ENCODE data around the gene LRRK1. TPM values are rescaled to one million over a fixed set of nuclear protein-coding genes. Genes with fewer than 3 reads are reported as not detected.

The LRRK1 gene
- total and polyA plus RNA-seq, 2 of the 13 experiments (the other 11 are each of a cell fraction or from before 2014, with no cell fraction given), result 0.13 to 1.2 TPM

- H3K9ac ChIP-seq (ENCODE audit: insufficient read depth, low read depth, low read length), result no peak overlapping the region
- H3K27me3 ChIP-seq (ENCODE audit: control insufficient read depth in 1 of 2, insufficient read depth in 2 of 2, low read length in 2 of 2), result no peaks in the 10 kb centered on the region
- in situ Hi-C loops (cut with HindIII; ENCODE audit: extremely low pct_ligation_motif_present, low pct_unique_long_range_greater_than_20kb), result no loop called here
- FAIRE-seq, result no peak
- peaks cover 36% of the 10 kb centered on the region for H3K4me1 ChIP-seq (ENCODE audit: insufficient read depth, low read length)
- BruUV-seq (replicated peaks), result no TSS peak
- no peaks in the 10 kb centered on the region for H3K9me3 ChIP-seq (ENCODE audit: low read length)
- ATAC-seq, result no peak
- no peaks in the 10 kb centered on the region for H4K20me1 ChIP-seq (ENCODE audit: insufficient read depth, low read length)
- no peak overlapping the region for H2AFZ ChIP-seq (ENCODE audit: low read length)
- intact Hi-C loops (cut with micrococcal nuclease; ENCODE audit: unreplicated experiment), result no loop called here
- no peak for TF ChIP-seq NPAS2 (CRISPR knock-in tag; IDR thresholded peaks at IDR 0.05; ENCODE audit: borderline replicate concordance)
- no peak for TF ChIP-seq ZBTB7A (CRISPR knock-in tag; IDR thresholded peaks at IDR 0.05)
- no peak for TF ChIP-seq TOE1 (CRISPR knock-in tag; IDR thresholded peaks at IDR 0.05)
- no peak for TF ChIP-seq HCFC1 (IDR thresholded peaks at IDR 0.05; ENCODE audit: low read depth, low read length)
- no peak for TF ChIP-seq ZFX (CRISPR knock-in tag; IDR thresholded peaks at IDR 0.05; ENCODE audit: low read depth)
- no peak for TF ChIP-seq SRSF1 (optimal IDR thresholded peaks at IDR 0.05; ENCODE audit: low read depth, low read length)
- H3K36me3 ChIP-seq (replicated peaks in 1 of 2; ENCODE audit: control insufficient read depth in 1 of 2, insufficient read depth in 2 of 2, low read length in 2 of 2), result peaks cover 0 to 1% of the 10 kb centered on the region in 2 experiments; a peak in 1 of 5 replicates
- WGBS (ENCODE audit: low lambda C conversion rate), result 81% methylated on average over 2 of the region's 2 CpGs
- POLR2A ChIA-PET, result no interaction called here
- no peak overlapping the region for H3K27ac ChIP-seq (ENCODE audit: extremely low read length, insufficient read depth, low read length)
- no peak for DNase-seq (ENCODE audit: low spot score)
- CTCF ChIA-PET (ENCODE audit: low intra/inter-chr PET ratio, low total read pairs), result no interaction called here
- H3K4me3 ChIP-seq (replicated peaks in 1 of 3; ENCODE audit: insufficient read depth in 1 of 3, low read depth in 2 of 3, low read length in 3 of 3), result no peak overlapping the region
- no peak overlapping the region for H3K4me2 ChIP-seq (ENCODE audit: low read depth, low read length)
- H3K79me2 ChIP-seq (ENCODE audit: insufficient read depth, low read length), result no peaks in the 10 kb centered on the region
These were observed 136.3 kb downstream of the LRRK1 start for GRCh38 chr15:101055411-101055810.

GRCh38 chr15:101056366-101057334 is 137.5 kb downstream of the LRRK1 start:
- in situ Hi-C loops (cut with HindIII; ENCODE audit: extremely low pct_ligation_motif_present, low pct_unique_long_range_greater_than_20kb) (no loop called here), intact Hi-C loops (cut with micrococcal nuclease; ENCODE audit: unreplicated experiment) (no loop called here)
- WGBS (ENCODE audit: low lambda C conversion rate), result 60% methylated on average over 15 of the region's 15 CpGs
- H4K20me1 ChIP-seq (ENCODE audit: insufficient read depth, low read length), result no peaks in the 10 kb centered on the region
- H3K27ac ChIP-seq (ENCODE audit: extremely low read length, insufficient read depth, low read length), result no peak overlapping the region
- FAIRE-seq, result no peak
- no peaks in the 10 kb centered on the region for H3K79me2 ChIP-seq (ENCODE audit: insufficient read depth, low read length)
- no TSS peak for BruUV-seq (replicated peaks)
- H3K36me3 ChIP-seq (replicated peaks in 1 of 2; ENCODE audit: control insufficient read depth in 1 of 2, insufficient read depth in 2 of 2, low read length in 2 of 2), result peaks cover 0 to 1% of the 10 kb centered on the region in 2 experiments; a peak in 1 of 5 replicates
- DNase-seq (ENCODE audit: low spot score), result peak; percentile 80
- no peak overlapping the region for H3K4me3 ChIP-seq (replicated peaks in 1 of 3; ENCODE audit: insufficient read depth in 1 of 3, low read depth in 2 of 3, low read length in 3 of 3)
- H2AFZ ChIP-seq (ENCODE audit: low read length), result no peak overlapping the region
- H3K27me3 ChIP-seq (ENCODE audit: control insufficient read depth in 1 of 2, insufficient read depth in 2 of 2, low read length in 2 of 2), result no peaks in the 10 kb centered on the region
- ChIA-PET POLR2A (no interaction called here), CTCF (ENCODE audit: low intra/inter-chr PET ratio, low total read pairs) (no interaction called here)
- ATAC-seq, result peak; percentile 50
- H3K9me3 ChIP-seq (ENCODE audit: low read length), result no peaks in the 10 kb centered on the region
- no peak overlapping the region for H3K9ac ChIP-seq (ENCODE audit: insufficient read depth, low read depth, low read length)
- H3K4me2 ChIP-seq (ENCODE audit: low read depth, low read length), result no peak overlapping the region
- peaks cover 36% of the 10 kb centered on the region for H3K4me1 ChIP-seq (ENCODE audit: insufficient read depth, low read length)
- TF ChIP-seq SOX6 (IDR thresholded peaks at IDR 0.05), result no peak
- peak; percentile 82 for TF ChIP-seq SOX6 (CRISPR knock-in tag; IDR thresholded peaks at IDR 0.05)
- TF ChIP-seq TIGD3 (CRISPR knock-in tag; IDR thresholded peaks at IDR 0.05; ENCODE audit: borderline replicate concordance), result no peak
- 0 out of 2 replicates have a peak, but pooled peaks have one; percentile 16 for TF ChIP-seq ZNF331 (CRISPR knock-in tag; IDR thresholded peaks at IDR 0.05)
- no peak for TF ChIP-seq TRIM24 (CRISPR knock-in tag; IDR thresholded peaks at IDR 0.05)
- 0 out of 2 replicates have a peak, but pooled peaks have one; percentile 18 for TF ChIP-seq RAD51 (IDR thresholded peaks at IDR 0.05; ENCODE audit: borderline replicate concordance)
- TF ChIP-seq KLF15 (CRISPR knock-in tag; IDR thresholded peaks at IDR 0.05; ENCODE audit: borderline replicate concordance), result no peak
- TF ChIP-seq ELF3 (CRISPR knock-in tag; IDR thresholded peaks at IDR 0.05), result 0 out of 2 replicates have a peak, but pooled peaks have one; percentile 38
- TF ChIP-seq CENPT (CRISPR knock-in tag; IDR thresholded peaks at IDR 0.05; ENCODE audit: low read depth), result no peak
- no peak for TF ChIP-seq JUND (CRISPR knock-in tag; IDR thresholded peaks at IDR 0.05)
- no peak for TF ChIP-seq RXRB (CRISPR knock-in tag; IDR thresholded peaks at IDR 0.05; ENCODE audit: borderline replicate concordance)
- TF ChIP-seq ZNF235 (CRISPR knock-in tag; IDR thresholded peaks at IDR 0.05; ENCODE audit: borderline replicate concordance), result no peak
- no peak for TF ChIP-seq TEAD3 (CRISPR knock-in tag; optimal IDR thresholded peaks at IDR 0.05; ENCODE audit: borderline replicate concordance)
